ENCODE results near the gene OSTF1.

The OSTF1 gene

DNA sequence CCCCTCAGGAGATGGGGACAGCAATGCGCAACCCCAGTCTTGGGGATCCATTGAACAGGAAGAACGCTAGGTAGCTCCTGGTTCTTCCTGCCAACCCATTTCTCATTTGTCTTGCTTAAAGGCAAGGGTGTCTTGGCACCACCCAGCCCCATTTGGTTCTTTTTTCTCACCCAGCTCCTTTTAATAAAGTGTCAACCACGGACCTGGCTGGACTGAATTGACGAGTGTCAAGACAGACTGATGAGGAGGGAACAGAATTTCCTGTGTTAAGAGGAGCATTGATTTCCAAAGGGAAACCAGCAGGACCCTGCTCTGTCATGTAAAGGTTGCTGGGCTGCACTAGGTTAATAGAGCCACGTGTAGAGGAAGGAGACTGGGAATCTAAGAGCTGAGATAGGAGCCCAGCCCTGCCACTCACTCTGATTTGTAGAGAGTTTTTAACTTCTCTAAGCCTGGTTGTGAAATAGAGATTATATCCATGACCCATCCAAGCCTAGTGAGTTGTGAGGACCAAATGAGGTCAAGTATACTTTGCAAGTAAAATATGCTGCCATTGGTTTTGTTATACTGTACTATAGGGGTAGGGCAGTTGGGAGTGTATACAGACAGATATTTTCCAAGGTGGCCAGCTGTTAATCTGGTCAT is 33.7 kb downstream of the OSTF1 start:
- no peak for DNase-seq (ENCODE audit: low spot score)

DNA sequence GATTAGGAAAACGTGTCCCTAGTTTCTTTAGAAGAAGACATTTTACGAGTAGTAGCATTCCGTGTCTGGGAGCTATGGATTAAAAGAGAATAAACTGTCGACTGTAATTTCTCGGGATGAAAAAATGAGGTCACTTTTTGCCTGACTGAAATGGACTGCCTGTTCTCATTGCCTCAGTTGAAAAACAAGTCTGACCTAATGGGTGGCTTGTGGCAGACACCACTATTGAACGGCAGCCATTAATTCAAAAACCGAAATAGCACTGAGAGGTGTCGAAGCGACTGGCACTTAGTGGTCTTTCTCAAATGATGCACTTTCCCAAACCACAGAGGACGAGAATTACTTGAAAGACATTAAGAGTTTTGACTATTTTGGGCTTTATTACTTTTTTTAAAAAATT is 35.4 kb downstream of the OSTF1 start:
- DNase-seq (ENCODE audit: low spot score) = no peak

DNA sequence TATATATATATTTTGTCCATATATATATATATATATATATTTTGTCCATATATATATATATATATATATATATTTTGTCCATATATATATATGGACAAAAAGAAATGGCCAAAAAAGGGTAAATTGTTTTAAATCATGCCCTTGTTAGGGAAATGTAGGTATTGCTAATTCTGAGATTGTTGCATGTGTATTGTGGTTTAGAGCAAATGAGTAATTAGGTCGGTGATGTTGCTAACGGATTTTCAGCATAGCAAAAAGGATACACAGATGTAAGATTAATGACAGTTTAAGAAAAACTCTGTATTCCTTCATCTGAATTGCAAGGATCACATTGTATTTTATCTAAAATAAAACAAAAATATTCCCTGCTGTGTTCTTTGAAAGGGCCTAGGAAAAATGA is 40.2 kb downstream of the OSTF1 start:
- DNase-seq (ENCODE audit: low spot score) = no peak

DNA sequence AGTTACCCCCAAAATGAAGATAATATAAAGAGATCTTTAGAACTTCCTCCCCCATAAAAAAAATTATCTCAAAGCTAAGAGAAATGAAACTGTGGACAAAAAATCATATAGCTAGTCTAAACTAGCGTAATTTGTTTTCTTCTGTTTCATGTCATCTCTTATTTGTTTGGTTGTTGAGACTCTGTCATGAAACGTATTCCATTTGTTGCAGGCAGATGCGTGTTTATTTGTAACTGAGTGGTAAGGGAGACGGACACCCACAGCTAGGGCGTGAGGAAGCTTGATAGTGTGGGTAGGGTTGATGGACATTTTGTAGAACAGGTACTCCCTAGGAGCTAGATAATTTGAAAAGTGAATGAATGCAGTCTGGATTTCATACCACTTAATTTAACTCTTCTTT is 41.9 kb downstream of the OSTF1 start:
- no peak for DNase-seq (ENCODE audit: low spot score)

DNA sequence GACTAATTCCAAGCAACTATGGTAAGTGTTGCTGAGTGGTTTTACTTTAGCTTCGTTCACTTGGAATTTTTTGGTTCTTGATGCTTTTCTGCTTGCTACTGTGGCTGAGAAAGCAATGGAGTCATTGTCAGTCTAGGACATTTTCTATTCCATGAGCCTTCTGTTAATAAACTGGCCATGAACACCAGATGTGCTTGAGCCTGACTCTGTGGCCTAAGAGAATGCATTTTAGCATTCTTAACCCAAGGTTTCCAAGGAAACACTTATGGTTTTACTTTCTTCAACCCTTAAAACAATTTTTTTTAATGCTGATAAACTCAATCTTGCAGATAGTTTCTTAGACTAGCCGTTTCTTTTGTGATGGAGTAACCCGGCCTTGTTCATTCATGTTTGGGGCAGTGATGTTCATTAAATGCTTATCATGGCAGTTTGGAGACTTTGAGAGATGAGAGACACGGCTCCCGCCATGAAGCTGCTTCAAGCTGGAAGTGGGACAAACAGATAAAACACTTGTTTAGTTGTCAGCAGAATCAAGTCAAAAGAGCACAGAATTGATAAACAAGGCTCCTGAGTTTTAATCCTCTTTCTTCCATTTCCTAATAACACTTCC is 42.4 kb downstream of the OSTF1 start:
- peak; percentile 32 for DNase-seq (ENCODE audit: low spot score)

DNA sequence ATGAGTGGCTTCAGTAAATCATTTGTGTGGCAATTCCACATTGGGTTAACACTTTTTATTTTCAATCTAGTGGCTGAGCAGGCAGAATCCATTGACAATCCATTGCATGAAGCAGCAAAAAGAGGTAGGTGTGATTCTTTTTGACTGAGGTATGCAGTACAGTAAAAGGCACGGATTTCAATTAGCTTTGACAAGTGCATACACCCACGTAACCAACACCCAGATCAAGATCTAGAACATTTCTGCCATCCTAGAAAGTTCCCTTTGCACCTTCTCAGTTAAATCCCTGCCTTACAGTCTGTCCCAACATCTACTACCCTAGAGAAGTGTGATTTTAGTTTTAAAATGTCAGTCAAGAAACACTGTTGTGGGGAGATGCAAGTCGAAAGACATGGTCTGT is 43.4 kb downstream of the OSTF1 start:
- no peak for DNase-seq (ENCODE audit: low spot score)

DNA sequence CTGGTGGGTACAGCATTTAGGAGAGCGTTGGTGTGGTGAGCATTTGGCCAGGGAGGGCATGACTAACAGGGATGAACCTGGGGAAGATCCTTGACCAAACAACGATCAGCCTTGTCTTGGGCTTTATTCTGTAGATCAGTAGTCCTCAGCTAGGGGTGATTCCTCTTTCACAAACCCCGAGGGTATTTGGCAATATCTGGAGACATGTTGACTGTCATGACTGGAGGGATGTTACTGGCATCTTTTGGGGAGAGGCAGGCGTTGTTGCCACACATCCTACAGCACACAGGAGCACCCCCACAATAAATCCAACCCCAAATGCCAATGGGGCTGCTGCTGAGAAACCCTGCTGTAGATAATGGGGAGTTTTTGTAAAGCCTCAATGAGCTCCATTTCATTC is 43.9 kb downstream of the OSTF1 start:
- DNase-seq (ENCODE audit: low spot score) = no peak

DNA sequence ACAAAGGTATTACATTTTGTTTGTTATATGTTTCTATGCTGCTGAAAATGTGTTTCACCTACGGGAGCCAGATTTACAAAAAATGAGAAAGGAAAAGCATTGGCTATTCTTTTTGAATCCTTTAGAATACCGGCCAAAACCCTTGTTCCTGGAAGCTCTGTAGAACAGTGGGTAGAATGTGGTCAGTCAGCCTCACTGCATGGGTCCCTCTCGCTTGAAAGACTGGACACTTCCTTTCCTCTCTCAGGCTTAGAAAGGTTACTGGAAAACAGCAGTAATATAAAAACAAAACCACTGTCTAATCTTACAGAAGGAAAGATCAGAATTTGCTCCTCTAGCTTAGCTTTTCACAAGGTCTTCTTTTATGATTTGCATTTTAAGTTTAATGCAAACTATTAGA is 45.1 kb downstream of the OSTF1 start:
- DNase-seq (ENCODE audit: low spot score) = no peak

DNA sequence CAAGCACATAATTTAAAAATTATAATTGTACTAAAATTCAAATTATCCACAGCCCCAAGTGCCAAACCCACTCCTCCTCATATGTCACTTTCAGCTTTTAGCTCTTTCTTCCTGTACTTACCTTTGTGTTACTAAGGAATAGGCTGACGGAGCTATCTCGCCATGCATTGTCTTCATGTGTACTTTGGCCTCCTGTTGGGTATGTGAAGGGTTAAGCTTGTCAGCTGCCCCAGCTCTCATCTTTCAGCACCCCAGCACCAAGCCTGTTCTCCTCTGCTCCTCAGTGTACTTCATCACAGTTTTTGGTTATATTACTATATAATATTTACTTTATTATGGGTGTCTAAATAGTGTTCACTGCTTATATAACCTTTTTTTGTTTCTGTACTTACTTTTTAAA is 46.2 kb downstream of the OSTF1 start:
- DNase-seq (ENCODE audit: low spot score) = no peak

DNA sequence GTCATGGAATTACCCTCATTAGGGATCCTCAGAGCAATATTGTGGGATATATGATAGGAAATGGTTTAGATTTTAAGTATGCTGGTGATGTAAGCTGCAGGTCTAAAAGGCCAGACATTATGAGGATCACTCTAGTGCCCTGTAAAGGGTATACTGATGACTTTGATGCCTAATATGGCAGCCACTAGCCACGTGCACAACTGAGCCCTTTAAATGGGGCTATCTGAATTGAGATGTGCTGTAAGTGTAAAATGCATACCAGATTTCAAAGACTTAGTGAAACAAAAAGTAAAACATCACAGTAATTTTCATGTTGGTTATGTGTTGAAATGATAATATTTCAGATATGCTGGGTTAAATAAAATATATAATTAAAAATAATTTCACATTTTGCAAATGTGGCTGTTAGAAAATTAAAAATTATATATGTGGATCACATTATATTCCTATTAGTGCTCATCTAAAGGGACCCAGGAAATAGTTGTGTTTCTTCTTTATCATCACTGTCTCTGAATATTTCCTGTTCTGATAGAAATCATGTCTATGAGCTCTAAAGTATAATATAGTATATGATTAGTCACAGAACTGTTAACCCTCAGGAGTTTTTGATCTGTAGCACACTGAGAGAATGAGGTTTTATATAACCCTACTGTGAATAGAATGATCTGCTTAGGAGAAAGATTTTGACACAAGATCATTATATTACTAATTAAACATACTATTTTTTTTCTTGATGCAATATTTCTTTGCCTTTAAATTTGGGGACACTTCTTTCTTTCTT is 50.1 kb downstream of the OSTF1 start:
- DNase-seq (ENCODE audit: low spot score) = no peak

DNA sequence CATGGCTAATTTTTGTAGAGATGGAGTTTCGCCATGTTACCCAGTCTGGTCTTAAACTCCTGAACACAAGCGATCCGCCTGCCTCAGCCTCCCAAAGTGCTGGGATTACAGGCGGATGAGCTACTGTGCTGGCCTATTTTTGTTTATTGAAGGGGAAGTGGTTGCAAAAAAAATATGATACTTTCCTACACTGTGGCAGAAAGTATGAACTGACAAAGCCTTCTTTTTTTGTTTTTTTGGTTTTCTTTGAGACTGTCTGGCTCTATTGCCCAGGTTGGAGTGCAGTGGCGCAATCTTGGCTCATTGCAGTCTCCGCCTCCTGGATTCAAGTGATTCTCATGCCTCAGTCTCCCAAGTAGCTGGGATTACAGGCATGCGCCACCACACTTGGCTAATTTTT is 50.9 kb downstream of the OSTF1 start:
- DNase-seq (ENCODE audit: low spot score) = no peak

DNA sequence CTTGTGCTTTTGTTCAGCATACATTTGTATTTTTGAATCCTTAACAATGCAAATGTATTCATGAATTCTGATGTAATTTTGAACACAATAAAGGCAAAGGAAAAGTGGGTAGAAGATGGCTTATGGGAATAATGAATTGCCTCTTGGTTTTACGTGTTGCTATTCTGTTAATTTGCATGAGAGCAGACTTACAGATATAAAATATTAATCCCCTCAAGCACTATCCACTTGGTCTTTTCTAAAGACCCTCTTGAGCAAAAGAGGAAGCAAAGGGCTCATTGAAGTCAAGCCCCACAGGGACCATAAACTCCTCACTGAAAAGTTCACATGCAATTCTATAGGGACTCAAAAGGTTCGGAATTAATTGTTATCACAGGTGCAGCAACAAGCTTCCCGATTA is 51.9 kb downstream of the OSTF1 start:
- DNase-seq (ENCODE audit: low spot score) = no peak

DNA sequence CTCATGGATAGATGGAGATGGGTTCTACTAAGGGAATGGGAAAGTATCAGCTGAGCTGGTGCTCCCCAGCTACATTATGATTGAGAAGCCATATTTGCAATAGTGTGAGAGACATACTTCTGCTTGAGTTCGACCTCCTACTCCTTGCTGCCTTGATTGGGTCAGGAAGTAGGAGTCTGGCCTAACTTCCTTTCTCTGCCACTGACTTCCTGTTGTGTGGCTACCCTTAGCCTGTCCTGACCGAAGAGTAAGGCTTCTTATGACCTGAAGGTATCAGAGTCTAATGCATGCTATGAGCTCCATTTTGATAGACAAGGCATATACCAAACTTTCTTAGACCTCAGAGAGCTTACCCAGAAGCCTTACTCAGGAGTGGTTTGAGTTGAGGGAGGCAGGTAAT is 53.9 kb downstream of the OSTF1 start:
- no peak for DNase-seq (ENCODE audit: low spot score)

DNA sequence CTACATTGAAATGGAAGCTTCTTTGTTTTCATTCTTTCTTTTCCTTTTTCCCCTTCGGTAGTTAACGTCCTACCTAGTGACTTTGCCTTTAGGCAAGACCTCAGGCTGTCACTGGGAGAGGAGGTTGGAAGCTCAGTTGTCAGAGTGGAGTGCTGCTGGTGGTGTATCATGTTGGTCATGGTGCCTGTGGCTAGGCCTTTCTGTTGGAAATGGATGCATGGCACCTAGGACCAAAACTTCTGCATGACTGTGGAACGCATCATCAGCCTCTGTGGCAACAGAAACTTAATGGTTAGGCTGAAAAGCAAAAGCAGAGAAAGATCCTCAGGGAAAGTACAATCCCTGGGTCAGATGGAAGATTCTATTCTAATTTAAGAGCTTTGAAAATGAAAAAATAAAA is 57.9 kb downstream of the OSTF1 start:
- DNase-seq (ENCODE audit: low spot score) = peak; percentile 30

DNA sequence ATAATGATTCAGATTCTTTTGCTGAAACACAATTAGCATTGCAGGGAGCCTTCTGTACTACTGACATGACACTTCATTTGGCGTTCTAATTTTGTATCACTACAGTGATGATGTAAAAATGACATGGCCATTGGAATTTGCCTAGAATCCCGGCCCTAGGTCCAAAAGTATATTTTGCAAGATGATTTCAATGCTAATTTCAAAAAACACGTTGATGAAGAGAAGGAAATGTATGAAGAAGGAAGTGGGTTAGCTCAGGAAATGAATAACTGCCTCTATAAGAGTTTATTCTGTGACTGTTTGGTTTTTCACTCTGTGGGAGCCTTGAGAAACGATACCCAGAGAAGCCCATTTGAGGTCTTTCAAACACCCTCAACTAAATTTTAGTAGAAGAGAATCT is 59.3 kb downstream of the OSTF1 start:
- DNase-seq (ENCODE audit: low spot score) = no peak

DNA sequence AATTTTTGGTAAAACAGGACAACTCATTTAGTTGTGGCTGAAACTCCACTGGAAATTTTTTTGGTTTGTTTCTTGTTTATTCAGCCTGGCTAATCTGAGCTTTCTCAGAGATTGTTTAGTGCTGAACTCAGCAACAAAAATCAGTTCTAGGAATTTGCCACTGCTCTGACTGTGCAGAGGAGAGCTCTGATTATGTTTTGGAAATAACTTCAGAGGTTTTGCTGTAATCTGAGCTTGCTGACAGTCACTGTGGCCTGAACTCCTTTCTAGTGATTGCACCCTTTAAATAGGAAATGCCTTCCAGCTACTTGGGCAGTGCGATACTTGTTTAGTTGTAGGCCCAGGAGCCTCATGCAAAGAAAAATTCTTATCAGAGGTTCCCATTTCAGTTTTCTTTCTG is 60.2 kb downstream of the OSTF1 start:
- DNase-seq (ENCODE audit: low spot score) = peak; percentile 77

DNA sequence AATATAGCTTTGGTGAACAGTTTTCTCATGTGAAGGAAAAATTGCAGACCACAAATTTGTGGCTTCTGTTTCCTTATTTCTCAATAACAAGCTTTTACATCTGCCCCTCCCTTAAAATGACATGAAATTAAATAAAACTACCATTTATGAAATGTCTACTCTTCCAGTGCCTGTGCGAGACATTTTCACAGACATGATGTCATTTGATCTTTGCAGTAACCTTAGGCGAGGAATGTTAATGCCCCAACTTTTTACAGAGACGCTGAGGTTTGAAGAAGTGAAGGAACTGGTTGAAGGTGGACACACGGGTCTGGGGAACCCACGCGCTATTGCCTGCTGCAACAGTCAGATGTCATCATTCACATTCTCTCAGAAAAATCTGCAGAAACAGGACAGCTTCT is 61.5 kb downstream of the OSTF1 start:
- DNase-seq (ENCODE audit: low spot score) = no peak

DNA sequence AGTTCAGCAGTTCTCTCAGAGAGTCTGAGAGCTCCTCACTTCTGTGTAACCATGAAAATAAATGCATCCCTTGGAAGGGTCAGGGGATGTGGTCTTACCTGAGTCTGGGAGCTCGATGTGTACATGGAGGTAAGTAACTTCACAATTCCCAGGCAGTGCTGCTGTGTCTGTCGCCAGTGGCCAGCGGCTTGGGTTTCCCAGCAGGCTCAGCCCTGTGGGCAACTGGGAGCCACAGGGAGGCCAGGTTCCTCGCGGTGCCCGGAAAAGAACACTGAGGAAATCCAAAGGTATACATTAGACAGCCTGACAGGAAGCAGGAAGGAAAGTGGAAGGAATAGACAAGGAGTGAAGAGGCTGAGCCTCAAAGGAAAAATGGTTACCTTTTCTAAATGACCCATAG is 62.2 kb downstream of the OSTF1 start:
- DNase-seq (ENCODE audit: low spot score) = no peak

DNA sequence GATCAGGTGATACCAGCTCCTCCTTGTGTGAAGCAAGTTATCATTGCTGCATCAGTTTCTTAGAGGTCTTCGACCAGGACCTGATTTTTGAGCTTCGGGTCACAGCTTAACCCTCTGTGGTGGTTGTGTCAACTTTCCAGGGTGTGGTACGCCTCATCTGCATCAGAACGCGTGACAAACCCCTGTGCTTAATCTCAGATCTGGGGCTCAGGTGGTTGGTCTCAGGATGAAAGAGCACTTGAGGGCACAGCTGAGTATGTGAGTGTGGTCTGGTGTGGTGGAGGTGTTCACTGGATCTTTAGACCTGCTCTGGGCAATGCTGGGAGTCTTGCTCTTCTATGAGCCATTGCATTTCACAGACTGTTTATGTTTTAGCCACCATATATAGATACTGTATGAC is 64.1 kb downstream of the OSTF1 start:
- no peak for DNase-seq (ENCODE audit: low spot score)

DNA sequence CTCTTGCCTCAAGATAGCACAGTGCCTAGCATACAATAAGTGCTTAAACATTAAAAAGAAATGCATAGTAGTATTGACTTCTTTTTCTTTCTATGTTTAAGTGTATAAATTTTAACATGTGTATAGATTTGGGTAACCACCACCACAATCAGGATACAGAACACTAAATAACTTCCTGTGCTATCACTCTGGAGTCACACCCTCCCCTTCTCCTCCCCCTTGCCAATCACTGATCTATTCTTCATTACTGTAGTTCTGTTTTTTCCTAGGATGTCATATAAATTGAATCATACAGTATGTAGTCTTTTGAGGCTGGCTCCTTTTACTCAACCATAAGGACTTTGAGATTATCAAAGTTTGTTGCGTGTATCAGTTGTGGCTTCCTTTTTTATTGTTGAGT is 68.5 kb downstream of the OSTF1 start:
- no peak for DNase-seq (ENCODE audit: low spot score)

DNA sequence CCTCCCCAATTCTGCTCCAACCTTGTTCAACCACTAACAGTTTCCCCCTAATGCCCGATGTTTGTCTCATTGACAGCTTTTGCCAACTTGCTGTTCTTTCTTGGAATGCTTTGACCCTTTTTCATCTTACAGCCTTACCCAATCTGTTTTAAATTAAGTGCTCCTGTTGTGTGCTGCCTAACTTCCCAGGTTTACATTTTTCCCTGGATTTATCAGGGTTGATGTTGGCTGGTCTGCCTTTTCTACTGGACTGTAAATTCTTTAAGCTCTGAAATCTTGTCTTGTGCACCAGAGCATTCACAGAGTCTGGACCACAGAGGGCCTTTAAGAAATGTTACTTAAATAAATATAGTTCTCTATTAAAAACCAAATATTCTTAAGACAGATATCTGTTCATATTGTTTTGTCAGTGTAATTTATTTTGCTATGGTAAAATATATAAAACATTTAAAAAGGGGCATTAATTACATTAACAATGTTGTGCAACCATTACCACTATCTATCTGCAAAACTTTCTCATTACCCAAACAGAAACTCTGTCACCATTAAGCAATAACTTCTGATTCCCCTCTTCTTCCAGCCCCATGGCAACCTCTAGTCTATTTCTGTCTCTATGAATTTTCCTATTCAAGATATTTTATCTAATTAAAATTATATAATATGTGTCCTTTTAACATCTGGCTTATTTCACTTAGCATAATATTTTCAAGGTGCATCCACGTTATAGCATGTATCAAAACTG is 73.0 kb downstream of the OSTF1 start:
- no peak for DNase-seq (ENCODE audit: low spot score)

DNA sequence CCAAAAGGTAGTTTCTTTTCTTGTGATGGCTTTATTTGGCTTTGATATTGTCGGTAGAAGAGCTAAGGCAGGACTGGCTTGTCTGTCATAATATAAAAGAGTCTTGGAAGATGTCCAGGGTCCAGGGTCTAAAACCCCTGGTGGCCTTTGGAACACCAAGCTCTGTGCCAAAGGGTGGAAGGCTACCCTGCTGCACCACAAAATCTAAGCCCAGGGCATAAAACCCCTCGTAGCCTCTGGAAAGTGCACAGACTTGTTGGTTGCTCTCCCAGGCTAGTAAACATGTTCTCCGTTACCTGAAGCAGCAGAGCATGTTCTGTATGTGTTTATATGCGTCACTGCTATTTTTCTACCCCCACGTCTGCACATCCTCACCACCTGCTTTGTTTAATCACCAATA is 75.5 kb downstream of the OSTF1 start:
- DNase-seq (ENCODE audit: low spot score) = no peak

DNA sequence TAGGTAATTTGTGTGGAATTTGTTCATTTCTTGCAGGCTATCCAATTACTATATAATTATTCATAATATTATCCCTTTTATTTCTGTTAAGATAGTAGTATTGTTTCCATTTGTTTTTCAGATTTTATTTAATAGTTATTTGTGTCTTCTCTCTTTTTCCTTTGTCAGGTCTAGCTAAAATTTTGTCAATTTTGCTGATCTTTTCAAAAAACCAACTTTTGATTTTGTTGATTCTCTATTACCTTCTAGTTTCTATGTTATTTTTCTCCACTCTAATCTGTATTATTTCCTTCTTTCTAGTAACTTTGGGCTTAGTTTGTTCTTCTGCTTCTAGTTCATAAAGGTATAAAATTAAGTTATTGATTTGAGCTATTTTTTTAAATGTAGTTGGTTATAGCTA is 76.3 kb downstream of the OSTF1 start:
- no peak for DNase-seq (ENCODE audit: low spot score)

Measured in AG20443 (cell line).